HG02870 (cell line): ENCODE results near the gene STX16.

Source experiments
- ATAC-seq: cut with Tn5 transposase; IDR thresholded peaks from one replicate; pipeline ENCODE4 v1.9.1; 2021; ENCODE audit warnings: mild to moderate bottlenecking, moderate library complexity; ENCODE audit not compliant: unreplicated experiment

STX16 gene

GRCh38 chr20:58618351-58619076 is 32.6 kb upstream of the STX16 start:
- no peak for ATAC-seq

- ATAC-seq, result no peak
These were observed 31.8 kb upstream of the STX16 start for GRCh38 chr20:58619077-58619863.

GRCh38 chr20:58619864-58620431 is 31.1 kb upstream of the STX16 start:
- ATAC-seq, result no peak

GRCh38 chr20:58621906-58622548 is 29.1 kb upstream of the STX16 start:
- no peak for ATAC-seq

- no peak for ATAC-seq
These were observed 28.2 kb upstream of the STX16 start for GRCh38 chr20:58622671-58623578.

- no peak for ATAC-seq
These were observed 27.3 kb upstream of the STX16 start for GRCh38 chr20:58623579-58624473.

- no peak for ATAC-seq
These were observed 26.4 kb upstream of the STX16 start for GRCh38 chr20:58624687-58625086.

DNA sequence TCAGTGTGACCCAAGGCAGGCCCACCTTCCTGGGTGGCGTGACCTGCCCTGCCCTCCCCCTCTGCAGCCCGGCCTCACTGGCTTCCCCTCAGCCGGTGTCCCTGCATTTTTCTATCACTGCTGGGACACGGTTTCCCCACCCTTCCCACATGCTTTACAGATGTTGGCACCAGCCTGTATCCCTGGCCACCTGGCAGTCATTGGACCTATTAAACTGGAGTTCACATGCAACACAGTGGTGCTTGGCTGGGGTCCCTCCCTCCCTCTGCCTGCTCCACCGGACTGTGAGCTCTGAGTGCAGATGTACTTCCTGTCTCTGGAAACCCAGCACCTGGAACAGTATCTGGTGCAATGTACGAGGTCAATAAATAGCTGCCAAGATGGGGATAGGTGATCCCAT is 25.5 kb upstream of the STX16 start:
- ATAC-seq, result no peak

- ATAC-seq, result no peak
These were observed 25.0 kb upstream of the STX16 start for GRCh38 chr20:58626051-58626450.

- no peak for ATAC-seq
These were observed 23.6 kb upstream of the STX16 start for GRCh38 chr20:58627212-58628072.

- no peak for ATAC-seq
These were observed 22.4 kb upstream of the STX16 start for GRCh38 chr20:58628491-58629214.

GRCh38 chr20:58629215-58629580 is 21.9 kb upstream of the STX16 start:
- no peak for ATAC-seq

DNA sequence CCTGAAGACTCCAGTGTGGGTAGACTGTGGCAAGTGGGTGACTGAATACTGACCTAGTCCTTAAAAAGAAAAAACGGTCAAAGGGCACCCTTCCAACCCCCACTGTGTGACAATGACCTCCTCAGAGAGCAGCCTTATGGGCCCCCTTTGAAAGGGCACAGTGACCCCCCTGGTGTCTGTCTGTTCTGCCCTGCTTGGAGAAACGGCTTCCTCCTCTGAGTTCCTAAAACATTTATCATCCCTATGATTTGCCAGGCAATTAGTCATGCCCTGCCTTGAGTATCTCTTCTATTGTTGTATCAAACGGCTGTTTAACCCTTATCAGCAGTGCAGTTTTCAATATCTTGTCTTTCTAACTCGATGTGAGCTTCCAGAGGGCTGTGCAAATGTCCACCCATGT is 21.0 kb upstream of the STX16 start:
- no peak for ATAC-seq

- ATAC-seq, result no peak
These were observed 17.7 kb upstream of the STX16 start for GRCh38 chr20:58633161-58634053.

DNA sequence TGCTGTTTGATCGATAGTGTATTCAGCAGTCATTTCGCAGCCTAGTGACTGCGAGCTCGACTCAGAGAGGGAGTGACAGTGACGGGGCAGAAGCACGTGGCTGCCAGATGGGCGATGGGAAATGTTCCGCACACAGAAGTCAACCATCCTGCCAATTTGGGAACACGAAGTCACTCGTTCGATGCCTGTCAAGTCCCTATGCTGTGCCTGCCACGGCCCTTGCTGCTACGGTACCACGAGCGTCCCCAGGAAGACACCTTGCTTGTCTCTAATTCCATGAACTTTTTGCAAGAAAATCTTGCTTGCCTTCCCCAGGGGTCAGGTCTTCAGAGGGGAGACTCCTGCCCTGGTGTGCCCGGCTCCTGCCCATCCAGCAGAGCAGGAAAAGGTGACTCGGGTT is 17.0 kb upstream of the STX16 start:
- no peak for ATAC-seq

GRCh38 chr20:58634521-58635278 is 16.4 kb upstream of the STX16 start:
- ATAC-seq, result peak; percentile 51
